GM12892 (cell line): ENCODE results near the gene SET.

ENCODE experiments used
- POLR2A ChIP-seq: IDR thresholded peaks from 2 replicates; pipeline ENCODE4 v1.6.1; 2011; ENCODE audit warnings: low read depth, low read length, control low read depth
- POLR2AphosphoS5 ChIP-seq: IDR thresholded peaks from 2 replicates; pipeline ENCODE4 v1.6.1; 2011; ENCODE audit warnings: low read depth, low read length, control low read depth
- TAF1 ChIP-seq: IDR thresholded peaks from 2 replicates; pipeline ENCODE4 v1.6.1; 2011; ENCODE audit warnings: low read depth, mild to moderate bottlenecking, control low read depth, low read length, borderline replicate concordance

- TF ChIP-seq POLR2AphosphoS5: no peak
- TF ChIP-seq TAF1: no peak
- TF ChIP-seq POLR2A: no peak
Observed at GRCh38 chr9:128704356-128704670, 15.3 kb downstream of the SET start.
